D721Med (cell line): ENCODE measurements around the gene ADCY5.

Source experiments
- DNase-seq: peaks from one replicate; pipeline ENCODE4 v3.0.0; 2011; ENCODE audit warnings: low spot score; ENCODE audit not compliant: insufficient read length
- FAIRE-seq: peaks from 2 replicates; lab custom pipeline; 2011; peaks lifted over from hg19 to GRCh38; lab: Jason Lieb, UNC
- TF ChIP-seq, protein P1 (sequence below): IDR thresholded peaks from 2 replicates; pipeline ENCODE4 v1.5.1; 2012; ENCODE audit warnings: mild to moderate bottlenecking, control low read depth; ENCODE audit not compliant: insufficient read depth; ENCODE audit errors: missing control alignments

The ADCY5 gene

DNA sequence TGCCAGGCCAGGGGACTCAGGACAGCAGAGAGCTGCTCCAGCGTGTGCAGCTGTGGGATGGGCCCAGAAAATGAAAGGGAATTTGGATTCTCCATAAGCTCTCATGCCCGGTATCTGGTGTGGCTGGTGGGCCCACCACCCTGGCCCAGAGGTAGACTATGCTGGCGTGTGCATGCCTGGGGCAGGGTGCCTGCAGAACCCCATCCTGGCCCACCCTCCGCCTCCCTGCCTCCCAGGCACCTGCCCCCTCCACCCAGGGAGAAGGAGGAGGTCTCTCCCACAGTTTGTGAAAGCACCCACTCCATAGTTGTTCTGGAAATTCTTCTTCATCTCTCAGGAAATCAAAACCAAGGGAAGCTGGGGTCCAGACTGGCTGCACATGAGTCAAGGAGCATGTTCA lies 112.9 kb downstream of the ADCY5 start:
- DNase-seq (no peak), FAIRE-seq (no peak)
- TF ChIP-seq, protein P1, sequence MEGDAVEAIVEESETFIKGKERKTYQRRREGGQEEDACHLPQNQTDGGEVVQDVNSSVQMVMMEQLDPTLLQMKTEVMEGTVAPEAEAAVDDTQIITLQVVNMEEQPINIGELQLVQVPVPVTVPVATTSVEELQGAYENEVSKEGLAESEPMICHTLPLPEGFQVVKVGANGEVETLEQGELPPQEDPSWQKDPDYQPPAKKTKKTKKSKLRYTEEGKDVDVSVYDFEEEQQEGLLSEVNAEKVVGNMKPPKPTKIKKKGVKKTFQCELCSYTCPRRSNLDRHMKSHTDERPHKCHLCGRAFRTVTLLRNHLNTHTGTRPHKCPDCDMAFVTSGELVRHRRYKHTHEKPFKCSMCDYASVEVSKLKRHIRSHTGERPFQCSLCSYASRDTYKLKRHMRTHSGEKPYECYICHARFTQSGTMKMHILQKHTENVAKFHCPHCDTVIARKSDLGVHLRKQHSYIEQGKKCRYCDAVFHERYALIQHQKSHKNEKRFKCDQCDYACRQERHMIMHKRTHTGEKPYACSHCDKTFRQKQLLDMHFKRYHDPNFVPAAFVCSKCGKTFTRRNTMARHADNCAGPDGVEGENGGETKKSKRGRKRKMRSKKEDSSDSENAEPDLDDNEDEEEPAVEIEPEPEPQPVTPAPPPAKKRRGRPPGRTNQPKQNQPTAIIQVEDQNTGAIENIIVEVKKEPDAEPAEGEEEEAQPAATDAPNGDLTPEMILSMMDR: no peak

- no peak for DNase-seq
- TF ChIP-seq, protein P1: no peak
- FAIRE-seq: no peak
These were observed 113.8 kb downstream of the ADCY5 start for GRCh38 chr3:123335007-123335670.

GRCh38 chr3:123334056-123334455 lies 114.8 kb downstream of the ADCY5 start:
- TF ChIP-seq, protein P1: no peak
- DNase-seq (no peak), FAIRE-seq (no peak)

- TF ChIP-seq, protein P1: no peak
- no peak for DNase-seq
- no peak for FAIRE-seq
These were observed 115.5 kb downstream of the ADCY5 start for GRCh38 chr3:123333401-123333800.

DNA sequence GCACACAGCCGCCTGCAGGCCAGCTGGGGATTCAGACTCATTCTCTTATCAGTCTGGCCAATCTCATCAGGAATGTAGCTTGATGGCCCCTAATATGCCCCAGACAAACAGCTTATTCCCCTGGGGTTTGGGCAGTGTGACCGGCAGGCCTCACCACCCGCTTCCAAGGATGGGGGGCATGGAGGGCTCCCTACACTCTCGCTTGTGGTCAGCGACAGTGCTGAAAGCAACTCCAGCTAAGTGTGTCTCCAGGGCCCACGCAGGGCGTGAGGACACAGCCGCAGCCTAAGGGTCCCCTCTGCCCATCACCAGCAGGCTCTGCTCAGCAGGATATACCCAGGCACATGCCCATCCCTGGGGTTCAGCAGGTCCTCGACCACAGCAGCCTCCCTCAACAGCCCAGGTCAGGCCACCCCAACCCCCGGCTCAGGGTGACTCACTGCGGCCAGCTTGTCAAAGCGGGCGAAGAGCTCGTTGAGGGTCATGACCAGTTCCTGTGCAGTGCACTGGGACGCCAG lies 116.7 kb downstream of the ADCY5 start:
- FAIRE-seq (no peak), DNase-seq (no peak)
- TF ChIP-seq, protein P1: no peak

DNA sequence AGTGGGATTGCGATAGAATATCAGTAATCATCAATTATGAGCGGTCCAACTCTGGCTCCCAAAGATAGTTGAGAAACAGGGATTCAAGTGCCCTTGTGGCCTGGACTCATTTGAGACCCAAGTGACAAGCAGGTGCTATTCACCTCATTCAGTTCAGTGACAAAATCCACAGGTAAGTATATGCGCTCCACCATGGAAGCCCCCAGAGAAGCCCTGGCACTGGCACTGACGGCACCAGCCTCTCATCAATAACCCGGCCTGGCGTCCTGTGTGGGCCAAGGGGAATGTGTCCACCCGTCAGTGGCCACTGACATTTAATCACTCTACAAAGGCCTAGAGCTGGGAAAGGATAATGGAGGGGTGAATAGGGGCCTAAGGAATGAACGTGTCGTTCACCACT lies 117.2 kb downstream of the ADCY5 start:
- TF ChIP-seq, protein P1: no peak
- no peak for DNase-seq
- no peak for FAIRE-seq

GRCh38 chr3:123331006-123331405 lies 117.9 kb downstream of the ADCY5 start:
- TF ChIP-seq, protein P1: no peak
- FAIRE-seq: no peak
- no peak for DNase-seq
